GM20431 (cell line): ENCODE results near the gene CNTNAP2.

ENCODE experiments used
- in situ Hi-C: fragments of 300-500 bp; cut with MseI, MboI; formaldehyde crosslinking; loops from one replicate; pipeline ENCODE4 v1.15.0; 2020; ENCODE audit warnings: low sequenced_read_pairs; ENCODE audit not compliant: unreplicated experiment

The CNTNAP2 gene

GRCh38 chr7:146262527-146262926 lies 145.9 kb downstream of the CNTNAP2 start:
- in situ Hi-C loops: no loop called here

DNA sequence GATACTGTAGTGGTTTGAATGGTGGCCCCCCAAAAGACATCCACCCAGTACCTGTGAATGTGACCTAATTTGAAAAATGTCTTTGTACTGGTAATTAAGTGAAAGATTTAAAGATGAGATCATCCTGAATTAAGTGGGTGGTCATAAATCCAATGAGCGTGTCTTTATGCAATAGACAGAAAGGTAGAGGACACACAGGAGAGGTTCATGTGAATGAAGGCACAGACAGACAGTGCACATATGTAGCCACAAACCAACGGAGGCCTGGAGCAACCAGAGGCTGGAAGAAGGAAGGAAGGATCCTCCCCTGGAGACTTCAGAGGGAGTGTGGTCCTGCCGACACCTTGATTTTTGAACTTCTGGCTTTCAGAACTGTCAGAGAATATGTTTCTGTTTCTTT lies 160.3 kb downstream of the CNTNAP2 start:
- in situ Hi-C loops: no loop called here

DNA sequence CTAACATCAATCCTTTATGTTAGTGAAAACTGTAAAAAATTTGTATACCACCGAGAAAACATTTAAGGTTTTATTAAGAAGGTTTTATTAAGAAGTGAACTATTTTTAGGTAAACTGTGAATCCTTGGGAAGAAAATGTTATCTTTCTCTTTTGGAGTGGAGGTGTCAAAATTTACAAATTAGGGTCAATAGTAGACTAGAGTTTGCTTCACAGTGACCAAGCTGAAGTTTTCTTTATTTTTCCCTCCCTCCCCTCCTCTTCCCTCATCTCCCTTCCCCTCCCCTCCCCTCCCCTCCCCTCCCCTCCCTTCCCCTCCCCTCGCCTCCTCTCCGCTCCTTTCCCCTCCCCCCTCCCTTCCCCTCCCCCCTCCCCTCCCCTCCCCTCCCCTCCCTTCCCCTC lies 168.8 kb downstream of the CNTNAP2 start:
- in situ Hi-C loops: no loop called here

- in situ Hi-C loops: no loop called here
Measured at GRCh38 chr7:146290746-146291145, 174.1 kb downstream of the CNTNAP2 start.

DNA sequence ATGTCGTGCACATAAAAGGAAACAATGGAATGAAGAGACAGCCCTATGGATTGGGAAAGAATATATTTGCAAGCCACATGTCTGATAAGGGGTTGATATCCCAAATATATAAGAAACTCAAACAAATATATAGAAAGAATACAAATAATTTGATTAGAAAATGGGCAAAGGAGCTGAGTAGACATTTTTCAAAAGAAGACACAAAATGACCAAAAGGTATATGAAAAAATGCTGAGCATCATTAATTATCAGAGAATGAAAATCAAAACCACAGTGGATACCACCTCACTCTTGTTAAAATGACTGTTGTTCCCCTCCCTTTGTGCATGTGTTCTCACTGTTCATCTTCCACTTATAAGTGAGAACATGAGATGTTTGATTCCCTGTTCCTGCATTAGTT lies 175.3 kb downstream of the CNTNAP2 start:
- in situ Hi-C loops: no loop called here

GRCh38 chr7:146296028-146296427 lies 179.4 kb downstream of the CNTNAP2 start:
- in situ Hi-C loops: no loop called here

DNA sequence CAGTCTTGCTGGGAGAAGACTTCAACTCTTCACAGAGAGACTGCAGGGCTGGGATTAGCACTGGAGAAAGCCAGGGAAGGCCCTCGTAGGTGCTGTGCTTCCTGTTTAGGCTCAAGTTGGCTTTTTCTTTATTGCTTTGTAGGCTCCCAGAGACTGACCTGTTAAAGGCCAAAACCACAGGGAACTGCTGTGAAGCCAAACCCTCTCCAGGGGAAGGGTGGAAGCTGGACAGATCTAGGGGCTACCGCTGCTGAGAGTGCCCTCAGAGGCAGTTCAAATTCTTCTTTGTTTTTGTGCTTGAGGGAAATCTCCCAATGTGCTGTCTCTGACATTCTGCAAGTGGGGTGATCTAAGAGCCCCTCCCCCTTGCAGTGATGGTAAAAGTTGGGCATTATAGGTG lies 198.4 kb downstream of the CNTNAP2 start:
- in situ Hi-C loops: no loop called here

DNA sequence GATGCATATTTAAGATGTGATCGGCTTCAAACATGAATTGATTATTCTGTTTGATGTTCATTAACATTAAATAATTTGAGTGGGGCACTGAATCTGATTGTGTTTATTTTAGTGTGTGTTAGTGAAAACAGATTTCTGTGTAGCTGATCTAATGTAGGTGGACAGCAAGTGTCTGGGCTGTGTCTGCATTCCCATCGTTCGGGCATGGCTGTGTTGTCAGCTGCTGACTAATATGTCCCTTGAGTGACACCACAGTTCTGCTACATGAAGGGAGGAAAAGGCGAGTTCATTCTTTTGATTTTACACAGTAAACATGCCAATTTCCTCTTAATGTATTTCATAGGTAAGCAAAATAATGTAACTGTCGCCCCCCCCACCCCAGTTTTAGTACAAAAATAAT lies 203.0 kb downstream of the CNTNAP2 start:
- in situ Hi-C loops: no loop called here

- in situ Hi-C loops: no loop called here
Measured at GRCh38 chr7:146321301-146321700, 204.7 kb downstream of the CNTNAP2 start.

DNA sequence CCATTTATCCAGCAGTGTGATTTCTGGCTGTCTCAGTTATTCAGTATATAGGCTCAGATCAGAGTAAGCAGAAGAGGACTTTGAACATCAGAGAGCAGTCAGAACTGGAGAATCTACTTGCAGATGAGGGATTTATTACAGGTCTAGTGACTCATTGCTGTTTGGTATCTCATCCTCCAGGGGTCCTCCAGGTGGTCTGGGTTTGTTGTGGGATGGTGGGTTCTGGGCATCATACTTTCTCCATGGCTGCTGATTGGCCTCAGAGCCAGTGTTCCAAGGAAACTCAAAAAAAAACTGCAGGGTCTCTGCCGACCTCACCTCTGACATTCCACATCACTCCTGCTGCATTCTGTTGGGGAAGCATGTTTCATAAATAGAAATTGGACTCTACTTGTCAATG lies 214.8 kb downstream of the CNTNAP2 start:
- in situ Hi-C loops: no loop called here

DNA sequence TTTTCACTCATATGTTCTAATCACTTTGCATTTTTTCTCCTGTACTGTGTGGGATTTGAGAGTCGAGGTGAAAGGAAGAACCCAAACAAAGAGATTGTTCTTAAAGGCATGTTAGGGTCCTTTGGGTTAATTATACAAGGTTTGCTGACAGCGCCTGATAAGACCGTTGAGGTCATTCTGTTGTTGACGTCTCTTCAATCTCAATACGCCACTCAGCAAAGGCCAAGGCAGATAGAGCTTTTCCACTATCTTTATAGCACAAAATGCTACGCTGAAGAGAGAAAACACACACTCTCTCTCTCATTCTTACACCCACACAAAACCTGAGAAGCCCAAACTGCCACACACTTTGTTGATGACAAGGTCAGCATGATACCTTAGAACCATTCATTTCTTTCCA lies 228.7 kb downstream of the CNTNAP2 start:
- in situ Hi-C loops: no loop called here

- in situ Hi-C loops: no loop called here
Measured at GRCh38 chr7:146346096-146346495, 229.5 kb downstream of the CNTNAP2 start.

DNA sequence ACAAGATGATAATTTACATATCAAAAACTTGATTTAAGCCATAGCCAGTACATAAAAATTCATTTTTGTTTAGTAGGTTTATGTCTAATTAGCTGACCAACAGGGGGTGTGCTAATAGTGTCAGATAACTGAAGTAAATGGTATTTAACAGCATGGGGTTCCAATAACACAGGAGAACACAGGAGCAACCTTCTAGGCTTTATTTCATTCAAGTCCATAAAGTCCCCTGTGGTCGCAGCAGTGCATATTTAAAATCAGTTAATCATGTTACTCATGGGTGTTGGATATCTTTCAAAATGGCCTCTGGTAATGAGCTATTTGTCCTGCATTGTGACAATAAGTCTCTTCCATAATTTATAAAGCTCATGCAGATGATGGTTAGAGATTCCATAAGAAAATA lies 238.6 kb downstream of the CNTNAP2 start:
- in situ Hi-C loops: no loop called here

GRCh38 chr7:146359176-146359575 lies 242.6 kb downstream of the CNTNAP2 start:
- in situ Hi-C loops: no loop called here

DNA sequence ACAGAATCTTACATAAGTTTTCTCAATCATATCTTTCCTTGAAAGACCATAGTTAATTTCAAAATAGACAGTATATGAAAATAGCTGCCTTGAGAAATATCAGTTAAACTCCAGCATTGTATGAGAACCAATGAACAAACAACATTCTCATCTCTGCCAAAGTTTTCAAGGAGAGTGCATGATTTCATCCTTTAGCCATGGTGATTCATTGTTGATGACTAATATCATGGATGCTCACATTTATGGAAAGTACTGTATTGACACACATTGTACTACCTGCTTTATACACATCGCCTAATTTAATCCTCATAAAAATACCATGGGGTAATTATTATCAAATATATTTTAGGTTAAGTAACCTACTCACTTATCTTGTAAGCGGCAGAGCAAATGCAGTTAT lies 250.3 kb downstream of the CNTNAP2 start:
- in situ Hi-C loops: no loop called here

DNA sequence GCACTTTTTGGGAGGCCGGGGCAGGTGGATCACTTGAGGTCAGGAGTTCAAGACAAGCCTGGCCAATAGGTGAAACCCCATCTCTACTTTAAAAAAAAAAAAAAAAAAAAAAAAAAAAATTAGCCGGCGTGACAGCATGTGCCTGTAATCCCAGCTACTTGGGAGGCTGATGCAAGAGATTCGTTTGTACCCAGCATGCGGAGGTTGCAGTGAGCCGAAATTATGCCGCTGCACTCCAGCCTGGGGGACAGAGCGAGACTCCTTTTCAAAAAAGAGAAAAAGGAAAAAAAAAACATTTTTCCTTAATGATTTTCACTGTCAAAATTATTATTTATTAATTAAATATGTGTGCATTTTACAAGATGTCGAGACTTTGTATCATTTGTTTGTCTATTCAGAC lies 253.6 kb downstream of the CNTNAP2 start:
- in situ Hi-C loops: no loop called here

DNA sequence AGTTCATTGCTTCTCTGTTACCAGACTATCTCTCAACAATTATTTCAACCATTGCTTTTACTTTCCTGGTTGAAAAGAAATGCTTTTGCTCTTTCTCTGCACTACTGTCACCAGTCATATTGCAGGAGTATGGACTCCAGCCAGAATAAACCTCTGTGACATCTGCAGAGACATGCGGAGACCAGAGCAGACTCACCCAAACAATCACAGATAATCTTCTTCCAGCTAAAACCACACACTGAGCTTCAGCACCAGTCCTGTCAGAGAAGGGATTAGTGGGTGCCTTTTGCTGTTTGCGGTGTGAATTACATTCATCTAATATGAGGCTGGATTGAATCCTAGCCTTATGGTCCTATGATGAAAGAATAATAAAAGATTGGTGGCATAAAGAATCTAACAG lies 258.6 kb downstream of the CNTNAP2 start:
- in situ Hi-C loops: no loop called here

GRCh38 chr7:146378196-146378595 lies 261.6 kb downstream of the CNTNAP2 start:
- in situ Hi-C loops: no loop called here

GRCh38 chr7:146387140-146387539 lies 270.5 kb downstream of the CNTNAP2 start:
- in situ Hi-C loops: no loop called here

GRCh38 chr7:146388928-146389327 lies 272.3 kb downstream of the CNTNAP2 start:
- in situ Hi-C loops: no loop called here

DNA sequence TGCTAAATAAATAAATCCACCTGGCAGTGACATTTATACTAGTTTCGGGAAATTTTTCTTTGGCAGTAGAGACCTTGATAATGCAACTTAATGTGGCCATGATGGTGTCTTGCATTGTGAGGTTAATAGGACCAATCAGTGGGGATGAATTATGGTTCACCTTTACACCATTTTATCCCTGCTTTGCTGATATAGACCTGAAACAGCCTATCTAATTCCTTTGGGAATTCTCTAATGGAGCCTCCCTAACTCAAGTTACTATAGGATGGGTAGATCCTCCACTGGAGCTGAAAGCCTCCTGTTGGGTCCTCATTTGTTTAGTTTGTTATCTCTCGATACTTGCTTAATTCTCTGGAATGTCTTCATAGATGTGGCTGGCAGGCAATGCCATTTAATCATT lies 276.7 kb downstream of the CNTNAP2 start:
- in situ Hi-C loops: no loop called here

DNA sequence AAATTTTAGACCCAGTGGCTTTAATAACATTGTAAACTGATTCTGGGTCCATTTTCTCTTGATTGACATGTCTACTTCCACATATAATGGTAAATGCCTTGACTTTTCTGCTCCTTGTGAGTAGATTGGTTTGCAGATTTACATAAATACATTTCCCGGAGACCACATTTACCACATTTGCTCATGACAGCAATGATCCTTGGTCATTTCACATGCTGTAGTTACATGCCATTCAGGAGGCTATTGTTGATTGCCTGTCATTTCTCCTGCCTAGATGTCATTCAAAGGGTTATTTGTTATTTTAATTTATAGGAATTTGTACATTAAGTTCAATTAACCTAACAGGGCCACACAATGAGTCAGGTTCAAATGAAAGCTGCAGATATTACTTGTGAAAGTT lies 280.5 kb downstream of the CNTNAP2 start:
- in situ Hi-C loops: no loop called here

- in situ Hi-C loops: no loop called here
Measured at GRCh38 chr7:146401939-146402338, 285.3 kb downstream of the CNTNAP2 start.
